ENCODE measurements around the gene MAPRE3.

The MAPRE3 gene

DNA sequence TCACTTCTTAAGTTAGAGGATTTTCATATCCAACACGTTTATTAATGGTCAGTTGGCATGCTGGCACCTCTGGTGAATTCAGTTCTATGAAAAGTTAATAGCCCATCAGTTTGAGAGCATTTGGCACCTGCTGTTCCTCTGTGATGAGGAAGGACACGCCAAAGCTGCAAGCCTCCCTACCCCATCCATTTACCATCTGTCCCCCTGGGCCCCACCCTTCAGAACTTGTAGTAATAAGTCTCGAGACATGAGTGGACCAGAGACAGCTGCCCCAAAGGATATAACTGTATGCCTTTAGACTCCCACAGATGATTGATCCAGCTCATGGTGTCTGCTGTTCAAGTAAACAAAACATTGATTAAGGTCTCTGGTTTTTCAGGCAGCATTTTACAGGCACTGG lies 94.7 kb downstream of the MAPRE3 start:
- TF ChIP-seq, protein P1, sequence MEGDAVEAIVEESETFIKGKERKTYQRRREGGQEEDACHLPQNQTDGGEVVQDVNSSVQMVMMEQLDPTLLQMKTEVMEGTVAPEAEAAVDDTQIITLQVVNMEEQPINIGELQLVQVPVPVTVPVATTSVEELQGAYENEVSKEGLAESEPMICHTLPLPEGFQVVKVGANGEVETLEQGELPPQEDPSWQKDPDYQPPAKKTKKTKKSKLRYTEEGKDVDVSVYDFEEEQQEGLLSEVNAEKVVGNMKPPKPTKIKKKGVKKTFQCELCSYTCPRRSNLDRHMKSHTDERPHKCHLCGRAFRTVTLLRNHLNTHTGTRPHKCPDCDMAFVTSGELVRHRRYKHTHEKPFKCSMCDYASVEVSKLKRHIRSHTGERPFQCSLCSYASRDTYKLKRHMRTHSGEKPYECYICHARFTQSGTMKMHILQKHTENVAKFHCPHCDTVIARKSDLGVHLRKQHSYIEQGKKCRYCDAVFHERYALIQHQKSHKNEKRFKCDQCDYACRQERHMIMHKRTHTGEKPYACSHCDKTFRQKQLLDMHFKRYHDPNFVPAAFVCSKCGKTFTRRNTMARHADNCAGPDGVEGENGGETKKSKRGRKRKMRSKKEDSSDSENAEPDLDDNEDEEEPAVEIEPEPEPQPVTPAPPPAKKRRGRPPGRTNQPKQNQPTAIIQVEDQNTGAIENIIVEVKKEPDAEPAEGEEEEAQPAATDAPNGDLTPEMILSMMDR (IDR thresholded peaks at IDR 0.05; ENCODE audit: insufficient read depth, low read depth, low read length, missing control alignments) = no peak
- H3K4me3 ChIP-seq (ENCODE audit: low read depth, low read length) = no peak overlapping the region

DNA sequence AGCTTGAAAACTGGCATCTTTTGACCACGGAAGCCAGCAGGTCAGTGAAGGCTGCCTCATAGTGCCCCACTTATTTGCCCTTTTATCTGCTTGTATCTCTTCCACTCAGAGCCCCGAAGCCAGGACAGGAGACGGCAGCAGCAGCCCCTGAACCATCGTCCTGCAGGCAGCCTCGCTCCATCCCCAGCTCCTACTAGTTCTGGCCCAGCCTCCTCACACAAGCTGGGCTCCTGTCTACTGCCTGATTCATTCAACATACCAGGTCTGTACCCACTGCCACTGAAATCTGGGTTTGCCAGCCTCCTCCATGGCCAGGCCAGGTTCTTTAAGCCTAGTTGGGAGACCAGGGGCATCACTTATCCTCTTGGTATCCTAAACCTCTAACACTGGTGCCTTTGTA lies 96.9 kb downstream of the MAPRE3 start:
- no peak for DNase-seq (ENCODE audit: low read depth)
- TF ChIP-seq, protein P1 (IDR thresholded peaks at IDR 0.05; ENCODE audit: insufficient read depth, low read depth, low read length, missing control alignments) = no peak
- no peak overlapping the region for H3K4me3 ChIP-seq (ENCODE audit: low read depth, low read length)

More for the DNA sequence above, 94.7 kb downstream of the MAPRE3 start:
- no peak for DNase-seq (ENCODE audit: low read depth)

DNA sequence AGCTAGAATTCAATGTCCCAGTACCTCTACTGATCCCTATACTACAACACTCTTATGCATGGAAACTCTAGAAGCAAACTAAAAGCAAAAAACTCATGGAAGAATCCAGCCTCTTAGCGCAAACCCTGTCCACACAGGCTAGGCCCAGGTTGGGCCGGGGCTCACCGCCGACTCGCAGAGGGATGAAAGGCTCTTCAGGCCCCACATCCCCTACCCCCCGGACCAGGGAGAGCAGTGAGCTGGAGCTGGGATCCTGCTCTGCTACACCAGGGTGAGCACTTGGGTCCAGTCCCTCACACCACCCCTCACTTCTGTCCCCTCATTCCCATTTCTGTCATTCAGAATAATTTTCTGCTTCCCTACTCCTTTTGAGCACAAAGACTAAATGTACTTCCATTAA lies 99.0 kb downstream of the MAPRE3 start:
- no peak overlapping the region for H3K4me3 ChIP-seq (ENCODE audit: low read depth, low read length)
- DNase-seq (ENCODE audit: low read depth) = no peak
- TF ChIP-seq, protein P1 (IDR thresholded peaks at IDR 0.05; ENCODE audit: insufficient read depth, low read depth, low read length, missing control alignments) = no peak

DNA sequence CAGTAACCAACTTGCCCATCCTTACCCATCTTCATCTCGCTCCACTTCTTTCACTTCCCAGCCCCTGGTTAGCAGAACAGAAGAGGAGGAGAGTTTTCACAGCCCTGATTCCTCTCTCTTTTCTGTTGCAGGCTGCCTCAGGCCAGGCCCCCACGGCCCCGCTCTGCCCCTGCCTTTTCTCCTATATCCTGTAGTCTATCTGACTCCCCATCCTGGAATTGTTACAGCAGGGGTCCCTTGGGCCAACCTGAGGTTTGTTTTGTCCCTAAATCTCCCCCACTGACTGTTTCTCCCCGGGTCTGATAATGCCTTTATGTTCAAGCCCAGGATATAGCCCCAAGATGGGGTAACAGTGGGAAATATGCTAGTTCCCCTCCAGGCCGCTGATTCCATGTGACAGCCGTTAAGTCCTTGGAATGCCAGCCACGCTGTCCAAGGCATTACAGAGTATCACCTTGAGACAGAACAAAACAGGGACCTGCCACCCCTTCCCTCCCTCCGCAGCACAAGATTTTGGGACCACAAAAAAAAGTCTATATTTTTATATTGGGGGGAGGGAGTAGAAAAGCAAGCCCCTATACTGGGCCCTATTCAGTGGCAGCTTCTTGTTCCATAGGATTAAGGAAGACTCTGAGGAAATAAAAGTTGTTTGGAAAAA lies 99.7 kb downstream of the MAPRE3 start:
- peak overlapping the region; percentile 70 for H3K4me3 ChIP-seq (ENCODE audit: low read depth, low read length)
- TF ChIP-seq, protein P1 (IDR thresholded peaks at IDR 0.05; ENCODE audit: insufficient read depth, low read depth, low read length, missing control alignments) = no peak
- DNase-seq (ENCODE audit: low read depth) = no peak

DNA sequence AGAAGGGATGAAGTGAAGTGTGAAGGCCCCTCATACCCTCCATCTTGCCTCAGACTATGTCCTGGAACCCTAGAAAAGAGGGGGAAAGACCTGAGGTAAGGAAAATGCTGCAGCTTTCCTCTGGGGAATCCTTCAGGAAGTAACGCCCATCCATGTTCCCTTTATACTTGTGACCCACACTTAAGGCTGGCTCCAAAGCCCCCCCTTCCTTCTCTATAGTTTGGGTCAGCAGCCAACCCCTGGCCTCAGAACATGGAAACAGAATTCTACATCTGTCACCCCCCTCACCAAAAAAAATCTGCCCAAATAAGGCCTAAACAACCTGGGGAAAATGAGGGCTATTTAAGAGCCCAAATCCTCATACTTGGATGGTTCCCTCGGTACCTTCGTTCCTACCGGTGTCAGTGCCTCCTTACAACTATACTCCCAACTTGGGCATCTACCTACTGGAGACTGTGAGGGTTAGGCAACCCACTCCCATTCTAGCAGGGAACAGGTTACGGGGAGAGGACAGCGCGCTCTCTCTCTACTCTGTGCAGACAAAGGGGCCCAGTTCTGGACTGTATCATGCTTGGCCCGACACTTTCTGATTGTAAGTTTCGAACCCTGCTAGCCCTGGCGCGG lies 100.3 kb downstream of the MAPRE3 start:
- TF ChIP-seq, protein P1 (IDR thresholded peaks at IDR 0.05; ENCODE audit: insufficient read depth, low read depth, low read length, missing control alignments) = no peak
- no peak for DNase-seq (ENCODE audit: low read depth)
- H3K4me3 ChIP-seq (ENCODE audit: low read depth, low read length) = peak overlapping the region; percentile 70

DNA sequence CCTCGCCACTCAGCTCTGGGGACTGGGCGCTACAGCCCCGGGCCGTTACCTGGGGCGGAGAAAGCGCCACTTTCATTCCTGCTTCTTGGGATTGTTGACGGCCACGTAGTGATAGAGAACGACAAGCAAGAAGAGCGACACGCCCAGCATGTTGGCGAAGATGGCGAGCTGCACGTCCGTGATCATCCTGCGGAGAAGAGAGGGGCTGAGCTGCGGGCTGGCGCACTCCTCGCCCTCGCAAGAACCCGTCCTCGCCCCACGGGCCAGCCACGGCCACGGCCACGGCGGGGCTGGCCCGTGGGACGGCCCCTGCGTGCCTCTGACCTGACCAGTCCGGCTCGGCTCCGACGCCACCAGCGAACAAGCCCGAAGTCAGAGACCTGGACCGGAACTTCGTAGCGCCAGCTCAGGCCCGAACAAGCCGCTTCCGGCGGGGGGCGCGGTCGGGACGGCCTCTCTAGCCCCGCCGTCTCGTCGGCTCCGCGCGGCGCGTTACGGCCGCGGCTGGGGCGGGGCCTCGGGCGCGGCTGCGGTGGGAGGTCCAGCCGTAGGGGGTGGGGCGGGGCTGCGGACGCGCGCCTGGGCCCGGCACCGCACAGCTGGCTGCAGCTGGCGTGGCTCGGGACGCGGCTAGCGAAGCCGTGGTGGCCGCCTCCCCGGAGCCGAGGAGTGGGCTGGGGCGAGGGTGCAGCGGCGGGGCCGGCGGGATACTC lies 101.0 kb downstream of the MAPRE3 start, which contains the start of gene OST4:
TSS of gene OST4 (minus strand) at position 378 of the 713 bp plus-strand sequence.
- peak within 1 kb of the TSS; percentile 73 for H3K4me3 ChIP-seq (ENCODE audit: low read depth, low read length)
- peak; percentile 96 for DNase-seq (ENCODE audit: low read depth)
- TF ChIP-seq, protein P1 (IDR thresholded peaks at IDR 0.05; ENCODE audit: insufficient read depth, low read depth, low read length, missing control alignments) = no peak
